GM19397 (cell line): Measurements from ENCODE around the gene WNK1.

Experiments used
- ATAC-seq: cut with Tn5 transposase; IDR thresholded peaks from one replicate; pipeline ENCODE4 v1.9.1; 2021; ENCODE audit warnings: mild to moderate bottlenecking, moderate library complexity; ENCODE audit not compliant: unreplicated experiment

WNK1 gene

GRCh38 chr12:851343-851742 is 99.0 kb downstream of the WNK1 start:
- ATAC-seq: no peak

- no peak for ATAC-seq
These were observed 99.5 kb downstream of the WNK1 start for GRCh38 chr12:851913-852312.

- no peak for ATAC-seq
These were observed 100.5 kb downstream of the WNK1 start for GRCh38 chr12:852864-853263.

- no peak for ATAC-seq
These were observed 105.2 kb downstream of the WNK1 start for GRCh38 chr12:857611-858010.

GRCh38 chr12:862303-862911 is 110.0 kb downstream of the WNK1 start:
- no peak for ATAC-seq

- ATAC-seq: no peak
These were observed 110.9 kb downstream of the WNK1 start for GRCh38 chr12:863285-863684.

- ATAC-seq: no peak
These were observed 113.2 kb downstream of the WNK1 start for GRCh38 chr12:865614-866013.

GRCh38 chr12:867905-868304 is 115.5 kb downstream of the WNK1 start:
- ATAC-seq: no peak

- no peak for ATAC-seq
These were observed 116.3 kb downstream of the WNK1 start for GRCh38 chr12:868722-869121.

GRCh38 chr12:870378-870777 is 118.0 kb downstream of the WNK1 start:
- no peak for ATAC-seq

- ATAC-seq: no peak
These were observed 121.6 kb downstream of the WNK1 start for GRCh38 chr12:873954-874353.

- ATAC-seq: no peak
These were observed 127.3 kb downstream of the WNK1 start for GRCh38 chr12:879641-880040.

- no peak for ATAC-seq
These were observed 128.3 kb downstream of the WNK1 start for GRCh38 chr12:880656-881055.

GRCh38 chr12:884746-885414 is 132.5 kb downstream of the WNK1 start:
- ATAC-seq: no peak

- ATAC-seq: no peak
These were observed 133.3 kb downstream of the WNK1 start for GRCh38 chr12:885701-886100.

- ATAC-seq: no peak
These were observed 133.8 kb downstream of the WNK1 start for GRCh38 chr12:886206-886605.

- no peak for ATAC-seq
These were observed 141.8 kb downstream of the WNK1 start for GRCh38 chr12:894226-894625.

- no peak for ATAC-seq
These were observed 143.7 kb downstream of the WNK1 start for GRCh38 chr12:896031-896430.

- no peak for ATAC-seq
These were observed 145.0 kb downstream of the WNK1 start for GRCh38 chr12:897386-897785.

GRCh38 chr12:902581-902980 is 150.2 kb downstream of the WNK1 start:
- ATAC-seq: no peak

- no peak for ATAC-seq
These were observed 150.7 kb downstream of the WNK1 start for GRCh38 chr12:903055-903454.

- no peak for ATAC-seq
These were observed 151.6 kb downstream of the WNK1 start for GRCh38 chr12:904010-904414.
